ENCODE data around the gene PGAM1. TPM values are rescaled to one million over a fixed set of nuclear protein-coding genes. Genes with fewer than 3 reads are reported as not detected.

PGAM1 gene
- total and polyA plus RNA-seq, 9 of the 15 experiments (the other 6 are each of a cell fraction or from before 2014, with no cell fraction given) = 40.3 to 559 (median 269) TPM

DNA sequence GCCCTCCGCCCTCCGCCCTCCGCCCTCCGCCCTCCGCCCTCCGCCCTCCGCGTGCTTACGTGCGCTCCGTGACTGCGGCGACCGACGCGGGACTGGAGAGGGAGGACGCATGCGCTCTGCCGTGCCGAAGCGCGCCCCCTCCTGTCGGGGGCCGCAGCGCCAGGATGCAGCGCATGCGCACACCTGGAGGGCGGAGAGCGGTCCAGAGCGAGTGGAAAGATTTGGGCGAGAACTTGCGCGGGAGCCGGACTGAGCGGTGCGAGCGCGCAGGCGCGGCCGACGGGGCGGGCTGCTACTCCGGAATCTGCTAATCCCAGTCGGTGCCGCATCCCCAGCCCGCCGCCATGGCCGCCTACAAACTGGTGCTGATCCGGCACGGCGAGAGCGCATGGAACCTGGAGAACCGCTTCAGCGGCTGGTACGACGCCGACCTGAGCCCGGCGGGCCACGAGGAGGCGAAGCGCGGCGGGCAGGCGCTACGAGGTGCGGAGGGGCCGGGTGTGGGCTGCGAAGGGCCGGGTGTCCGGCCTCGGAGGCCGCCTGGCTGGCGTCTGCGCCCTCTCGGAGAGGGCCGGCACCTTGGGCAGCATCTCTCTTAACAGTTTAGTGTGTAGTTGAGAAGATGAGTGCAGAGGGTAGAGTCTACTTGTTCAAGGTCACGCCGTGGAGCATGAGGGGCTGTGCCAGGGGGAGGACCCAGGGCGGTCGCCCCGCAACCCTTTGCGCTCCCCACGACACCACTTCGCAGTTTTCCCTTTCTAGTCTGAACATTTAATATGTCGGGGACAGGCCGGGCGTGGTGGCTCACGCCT is at the start of gene PGAM1 (continued):
- TF ChIP-seq, protein P1, sequence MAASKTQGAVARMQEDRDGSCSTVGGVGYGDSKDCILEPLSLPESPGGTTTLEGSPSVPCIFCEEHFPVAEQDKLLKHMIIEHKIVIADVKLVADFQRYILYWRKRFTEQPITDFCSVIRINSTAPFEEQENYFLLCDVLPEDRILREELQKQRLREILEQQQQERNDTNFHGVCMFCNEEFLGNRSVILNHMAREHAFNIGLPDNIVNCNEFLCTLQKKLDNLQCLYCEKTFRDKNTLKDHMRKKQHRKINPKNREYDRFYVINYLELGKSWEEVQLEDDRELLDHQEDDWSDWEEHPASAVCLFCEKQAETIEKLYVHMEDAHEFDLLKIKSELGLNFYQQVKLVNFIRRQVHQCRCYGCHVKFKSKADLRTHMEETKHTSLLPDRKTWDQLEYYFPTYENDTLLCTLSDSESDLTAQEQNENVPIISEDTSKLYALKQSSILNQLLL (CRISPR knock-in tag; IDR thresholded peaks at IDR 0.05; ENCODE audit: borderline replicate concordance) = no peak
- TF ChIP-seq ZEB2 (IDR thresholded peaks at IDR 0.05) = no peak
- TF ChIP-seq CCNT2 (IDR thresholded peaks at IDR 0.05; ENCODE audit: borderline replicate concordance, extremely low read depth, insufficient read length, low read depth, low read length) = peak; percentile 54
- TF ChIP-seq, protein P2, sequence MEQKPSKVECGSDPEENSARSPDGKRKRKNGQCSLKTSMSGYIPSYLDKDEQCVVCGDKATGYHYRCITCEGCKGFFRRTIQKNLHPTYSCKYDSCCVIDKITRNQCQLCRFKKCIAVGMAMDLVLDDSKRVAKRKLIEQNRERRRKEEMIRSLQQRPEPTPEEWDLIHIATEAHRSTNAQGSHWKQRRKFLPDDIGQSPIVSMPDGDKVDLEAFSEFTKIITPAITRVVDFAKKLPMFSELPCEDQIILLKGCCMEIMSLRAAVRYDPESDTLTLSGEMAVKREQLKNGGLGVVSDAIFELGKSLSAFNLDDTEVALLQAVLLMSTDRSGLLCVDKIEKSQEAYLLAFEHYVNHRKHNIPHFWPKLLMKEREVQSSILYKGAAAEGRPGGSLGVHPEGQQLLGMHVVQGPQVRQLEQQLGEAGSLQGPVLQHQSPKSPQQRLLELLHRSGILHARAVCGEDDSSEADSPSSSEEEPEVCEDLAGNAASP (IDR thresholded peaks at IDR 0.05) = no peak

DNA sequence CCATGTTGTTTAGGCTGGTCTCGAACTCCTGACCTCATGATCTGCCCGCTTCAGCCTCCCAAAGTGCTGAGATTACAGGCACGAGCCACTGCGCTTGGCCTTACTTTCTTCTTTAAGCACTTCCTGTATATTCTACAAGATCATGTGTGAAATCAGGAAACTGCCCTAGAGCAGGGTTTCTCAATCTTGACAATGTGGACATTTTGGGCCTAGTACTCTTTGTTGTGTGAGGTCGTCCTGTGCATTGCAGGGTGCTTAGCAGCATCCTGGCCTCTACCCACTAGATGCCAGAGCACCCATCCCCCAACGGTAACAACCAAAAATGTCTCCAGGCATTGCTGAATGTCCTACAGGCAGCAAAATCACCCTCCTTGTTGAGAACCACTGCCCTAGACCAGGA is 49.6 kb upstream of the PGAM1 start:
- Histone ChIP-seq H3K4me3 (no peak overlapping the region), H3K9me1 (ENCODE audit: control insufficient read depth, insufficient read depth, low read length) (no peaks in the 10 kb centered on the region), H4K20me1 (replicated peaks; ENCODE audit: control insufficient read depth, insufficient read depth, low read length) (no peaks in the 10 kb centered on the region), H3K27me3 (ENCODE audit: control insufficient read depth in 2 of 2, insufficient read depth in 2 of 2, low read length in 2 of 2) (no peaks in the 10 kb centered on the region), H3K36me3 (ENCODE audit: control insufficient read depth, insufficient read depth, low read length) (peaks cover 73% of the 10 kb centered on the region), H2AFZ (ENCODE audit: low read depth, low read length) (no peak overlapping the region), H3K27ac (ENCODE audit: extremely low read depth, low read depth, low read length) (no peak overlapping the region), H3K79me2 (ENCODE audit: control insufficient read depth, insufficient read depth, low read length) (no peaks in the 10 kb centered on the region), H3K4me1 (replicated peaks in 1 of 2; ENCODE audit: control insufficient read depth in 2 of 2, insufficient read depth in 2 of 2, low read length in 2 of 2) (peaks cover 0 to 3% of the 10 kb centered on the region in 2 experiments; a peak in 1 of 5 replicates), H3K4me2 (ENCODE audit: insufficient read depth, low read length) (no peak overlapping the region), H3K9ac (ENCODE audit: insufficient read depth in 1 of 2, low read depth in 2 of 2, low read length in 2 of 2) (no peak overlapping the region), H3K9me3 (replicated peaks; ENCODE audit: control insufficient read depth, insufficient read depth, low read depth, low read length) (no peaks in the 10 kb centered on the region)
- DNase-seq (ENCODE audit: extremely low read depth in 1 of 4, low spot score in 3 of 4) (no peak), FAIRE-seq (no peak), ATAC-seq (no peak)
- POLR2A ChIA-PET = no interaction called here
- no TSS peak for BruUV-seq (replicated peaks)
- WGBS (ENCODE audit: insufficient coverage, low coverage, missing lambda C conversion rate) = 100% methylated on average over 3 of the region's 6 CpGs
- TF ChIP-seq, protein P3, sequence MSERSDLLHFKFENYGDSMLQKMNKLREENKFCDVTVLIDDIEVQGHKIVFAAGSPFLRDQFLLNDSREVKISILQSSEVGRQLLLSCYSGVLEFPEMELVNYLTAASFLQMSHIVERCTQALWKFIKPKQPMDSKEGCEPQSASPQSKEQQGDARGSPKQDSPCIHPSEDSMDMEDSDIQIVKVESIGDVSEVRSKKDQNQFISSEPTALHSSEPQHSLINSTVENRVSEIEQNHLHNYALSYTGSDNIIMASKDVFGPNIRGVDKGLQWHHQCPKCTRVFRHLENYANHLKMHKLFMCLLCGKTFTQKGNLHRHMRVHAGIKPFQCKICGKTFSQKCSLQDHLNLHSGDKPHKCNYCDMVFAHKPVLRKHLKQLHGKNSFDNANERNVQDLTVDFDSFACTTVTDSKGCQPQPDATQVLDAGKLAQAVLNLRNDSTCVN (CRISPR knock-in tag; IDR thresholded peaks at IDR 0.05) = no peak
- TF ChIP-seq FOXA1 (IDR thresholded peaks at IDR 0.05; ENCODE audit: borderline replicate concordance) (no peak), BACH1 (tag; IDR thresholded peaks at IDR 0.05) (no peak)
- TF ChIP-seq, protein P4, sequence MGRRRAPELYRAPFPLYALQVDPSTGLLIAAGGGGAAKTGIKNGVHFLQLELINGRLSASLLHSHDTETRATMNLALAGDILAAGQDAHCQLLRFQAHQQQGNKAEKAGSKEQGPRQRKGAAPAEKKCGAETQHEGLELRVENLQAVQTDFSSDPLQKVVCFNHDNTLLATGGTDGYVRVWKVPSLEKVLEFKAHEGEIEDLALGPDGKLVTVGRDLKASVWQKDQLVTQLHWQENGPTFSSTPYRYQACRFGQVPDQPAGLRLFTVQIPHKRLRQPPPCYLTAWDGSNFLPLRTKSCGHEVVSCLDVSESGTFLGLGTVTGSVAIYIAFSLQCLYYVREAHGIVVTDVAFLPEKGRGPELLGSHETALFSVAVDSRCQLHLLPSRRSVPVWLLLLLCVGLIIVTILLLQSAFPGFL (CRISPR knock-in tag; IDR thresholded peaks at IDR 0.05) = no peak
- CTCF ChIA-PET (ENCODE audit: low intra/inter-chr PET ratio) = no interaction called here
- intact Hi-C loops (cut with micrococcal nuclease) = no loop called here
- in situ Hi-C loops (cut with MboI) = no loop called here

All from K562 (cell line).